GM18507 (cell line): ENCODE measurements around the gene DIP2C.
"Not testable (repeated sequence)": the region's sequence is repeated elsewhere in the genome, so short reads cannot be mapped to it uniquely, and the experiment has no call there.

Experiments used
- DNase-seq: peaks from one replicate; pipeline ENCODE4 v3.0.0; 2011; ENCODE audit warnings: low read depth; ENCODE audit not compliant: insufficient read length; ENCODE audit errors: extremely low spot score
- FAIRE-seq: peaks from 2 replicates; lab custom pipeline; 2011; peaks lifted over from hg19 to GRCh38; lab: Jason Lieb, UNC

DIP2C gene

GRCh38 chr10:456486-456885 lies 233.0 kb downstream of the DIP2C start:
- no peak for FAIRE-seq

GRCh38 chr10:454860-455259 lies 234.6 kb downstream of the DIP2C start:
- DNase-seq (no peak), FAIRE-seq (no peak)

More at GRCh38 chr10:456486-456885, 233.0 kb downstream of the DIP2C start:
- no peak for DNase-seq

GRCh38 chr10:453647-454046 lies 235.8 kb downstream of the DIP2C start:
- FAIRE-seq = no peak
- no peak for DNase-seq

- DNase-seq (no peak), FAIRE-seq (no peak)
These were observed 236.7 kb downstream of the DIP2C start for GRCh38 chr10:452512-453426.

GRCh38 chr10:451856-452255 lies 237.6 kb downstream of the DIP2C start:
- no peak for FAIRE-seq

GRCh38 chr10:451021-451471 lies 238.4 kb downstream of the DIP2C start:
- FAIRE-seq (peak; percentile 79), DNase-seq (peak; percentile 46)

More at GRCh38 chr10:451856-452255, 237.6 kb downstream of the DIP2C start:
- DNase-seq = no peak

- DNase-seq (no peak), FAIRE-seq (no peak)
These were observed 239.0 kb downstream of the DIP2C start for GRCh38 chr10:450463-450862.

GRCh38 chr10:449331-449730 lies 240.1 kb downstream of the DIP2C start:
- not testable (repeated sequence) for DNase-seq, FAIRE-seq

GRCh38 chr10:443459-443858 lies 246.0 kb downstream of the DIP2C start:
- FAIRE-seq (no peak), DNase-seq (no peak)

- FAIRE-seq = no peak
- no peak for DNase-seq
These were observed 247.3 kb downstream of the DIP2C start for GRCh38 chr10:442209-442608.

GRCh38 chr10:441659-442058 lies 247.8 kb downstream of the DIP2C start:
- no peak for FAIRE-seq
- no peak for DNase-seq

- FAIRE-seq (no peak), DNase-seq (no peak)
These were observed 249.3 kb downstream of the DIP2C start for GRCh38 chr10:440127-440526.

- no peak for DNase-seq
These were observed 251.6 kb downstream of the DIP2C start for GRCh38 chr10:437698-438490.

GRCh38 chr10:436911-437665 lies 252.4 kb downstream of the DIP2C start:
- no peak for DNase-seq
- FAIRE-seq = no peak

More at GRCh38 chr10:437698-438490, 251.6 kb downstream of the DIP2C start:
- no peak for FAIRE-seq

GRCh38 chr10:436013-436697 lies 253.3 kb downstream of the DIP2C start:
- no peak for DNase-seq
- FAIRE-seq = no peak

GRCh38 chr10:435397-435796 lies 254.1 kb downstream of the DIP2C start:
- FAIRE-seq (no peak), DNase-seq (no peak)

GRCh38 chr10:429696-430095 lies 259.8 kb downstream of the DIP2C start:
- FAIRE-seq (no peak), DNase-seq (no peak)

- DNase-seq (no peak), FAIRE-seq (no peak)
These were observed 261.5 kb downstream of the DIP2C start for GRCh38 chr10:427761-428519.
